DND-41 (cell line): ENCODE data around the gene KRTAP4-11.

ENCODE experiments used
- ATAC-seq: fragments of 200-7000 bp; cut with Tn5 transposase; 3 replicates; pipeline ENCODE4 v1.9.1; 2021; ENCODE audit warnings: low read depth; ENCODE audit not compliant: insufficient read depth
- DNase-seq: peaks from one replicate; pipeline ENCODE4 v3.0.0-alpha.2; 2020
- H2AFZ ChIP-seq: 2 replicates; pipeline ENCODE4 v1.6.0; 2012; ENCODE audit warnings: low read depth, low read length
- H3K27ac ChIP-seq: 2 replicates; pipeline ENCODE4 v1.5.1; 2012; ENCODE audit warnings: low read length, inconsistent platforms
- H3K27me3 ChIP-seq: fragments of 200-600 bp; sonication (generic); 2 replicates; pipeline ENCODE4 v1.6.0; 2012; ENCODE audit warnings: low read length, mild to moderate bottlenecking, inconsistent platforms; ENCODE audit not compliant: insufficient read depth, poor library complexity
- H3K36me3 ChIP-seq: 2 replicates; pipeline ENCODE4 v1.5.1; 2012; ENCODE audit warnings: low read length, inconsistent platforms; ENCODE audit not compliant: insufficient read depth
- H3K4me1 ChIP-seq: 2 replicates; pipeline ENCODE4 v1.5.1; 2012; ENCODE audit warnings: mild to moderate bottlenecking, low read length; ENCODE audit not compliant: insufficient read depth
- H3K4me2 ChIP-seq: 2 replicates; pipeline ENCODE4 v1.6.0; 2012; ENCODE audit warnings: mild to moderate bottlenecking, moderate library complexity, low read length, inconsistent platforms; ENCODE audit not compliant: insufficient read depth
- H3K4me3 ChIP-seq, 2 experiments: fragments of 200-600 bp in 1 of 2; shearing (Covaris generic) in 1 of 2; 2 replicates each; pipeline ENCODE4 v1.5.1; 2012 to 2016; ENCODE audit warnings: inconsistent platforms in 2 of 2, low read length in 2 of 2, mild to moderate bottlenecking in 2 of 2, low read depth in 1 of 2, moderate library complexity in 1 of 2
- H3K79me2 ChIP-seq: 2 replicates; pipeline ENCODE4 v1.6.0; 2012; ENCODE audit warnings: low read length, inconsistent platforms; ENCODE audit not compliant: insufficient read depth
- H3K9ac ChIP-seq: 2 replicates; pipeline ENCODE4 v1.6.0; 2012; ENCODE audit warnings: low read depth, mild to moderate bottlenecking, inconsistent platforms, low read length, moderate library complexity
- H3K9me3 ChIP-seq: 2 replicates; pipeline ENCODE4 v1.5.1; 2012; ENCODE audit warnings: low read length, moderate library complexity, mild to moderate bottlenecking, inconsistent platforms; ENCODE audit not compliant: insufficient read depth, severe bottlenecking
- H4K20me1 ChIP-seq: 2 replicates; pipeline ENCODE4 v1.6.0; 2012; ENCODE audit warnings: low read length; ENCODE audit not compliant: insufficient read depth
- CTCF ChIP-seq: IDR thresholded peaks from 2 replicates; pipeline ENCODE4 v1.5.1; 2012; ENCODE audit warnings: borderline replicate concordance, low read length, moderate library complexity, mild to moderate bottlenecking; ENCODE audit not compliant: poor library complexity, severe bottlenecking; ENCODE audit errors: extremely low read depth
- EZH2 ChIP-seq: IDR thresholded peaks from 3 replicates; pipeline ENCODE4 v1.6.1; 2012; ENCODE audit warnings: borderline replicate concordance, low read depth, mild to moderate bottlenecking, moderate library complexity, low read length, inconsistent platforms; ENCODE audit not compliant: severe bottlenecking

KRTAP4-11 gene

GRCh38 chr17:41071606-41072360 lies 46.4 kb downstream of the KRTAP4-11 start:
- Histone ChIP-seq H3K9ac (no peak overlapping the region), H3K27me3 (peaks cover 9% of the 10 kb centered on the region), H4K20me1 (no peaks in the 10 kb centered on the region), H3K4me2 (no peak overlapping the region), H3K9me3 (no peaks in the 10 kb centered on the region), H3K79me2 (no peaks in the 10 kb centered on the region), H3K27ac (no peak overlapping the region), H3K4me3 (no peak overlapping the region), H3K4me1 (no peaks in the 10 kb centered on the region), H2AFZ (no peak overlapping the region), H3K36me3 (no peaks in the 10 kb centered on the region)
- ATAC-seq (no peak), DNase-seq (no peak)
- TF ChIP-seq CTCF (no peak), EZH2 (no peak)

- Histone ChIP-seq H2AFZ (no peak overlapping the region), H3K27me3 (peaks cover 4% of the 10 kb centered on the region), H3K79me2 (no peaks in the 10 kb centered on the region), H3K36me3 (no peaks in the 10 kb centered on the region), H4K20me1 (no peaks in the 10 kb centered on the region), H3K27ac (no peak overlapping the region), H3K4me1 (no peaks in the 10 kb centered on the region), H3K9me3 (no peaks in the 10 kb centered on the region), H3K4me2 (no peak overlapping the region), H3K4me3 (no peak overlapping the region), H3K9ac (no peak overlapping the region)
- ATAC-seq = no peak
- TF ChIP-seq CTCF (no peak), EZH2 (no peak)
- no peak for DNase-seq
These were observed 49.1 kb downstream of the KRTAP4-11 start for GRCh38 chr17:41069031-41069430.

DNA sequence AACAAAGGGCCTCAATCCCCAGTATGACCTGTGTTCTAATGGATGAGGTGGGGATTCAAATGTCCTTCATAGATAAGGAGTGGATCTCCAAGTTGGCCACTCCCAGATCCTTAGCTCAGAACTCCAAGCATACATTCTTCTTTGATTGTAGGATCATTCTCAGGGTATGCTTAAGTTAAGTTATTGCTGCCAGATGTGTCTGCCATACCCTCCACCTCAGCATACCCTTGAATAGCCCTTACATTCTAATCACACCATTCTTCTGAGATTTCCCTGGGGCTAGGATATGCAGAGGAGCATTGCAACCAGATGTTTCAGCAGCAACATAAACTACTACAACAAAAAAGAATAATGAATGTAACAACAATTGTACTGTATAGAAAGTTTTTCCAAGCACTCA lies 50.9 kb downstream of the KRTAP4-11 start:
- Histone ChIP-seq H3K27me3 (peaks cover 4% of the 10 kb centered on the region), H2AFZ (no peak overlapping the region), H3K9ac (no peak overlapping the region), H4K20me1 (no peaks in the 10 kb centered on the region), H3K4me3 (no peak overlapping the region), H3K79me2 (no peaks in the 10 kb centered on the region), H3K9me3 (no peaks in the 10 kb centered on the region), H3K27ac (no peak overlapping the region), H3K4me2 (no peak overlapping the region), H3K4me1 (no peaks in the 10 kb centered on the region), H3K36me3 (no peaks in the 10 kb centered on the region)
- ATAC-seq = no peak
- no peak for DNase-seq
- TF ChIP-seq EZH2 = no peak
- TF ChIP-seq CTCF = no peak
